Endodermal cell (in vitro differentiated cells): Measurements from ENCODE around the gene SLC4A7. TPM values are rescaled to one million over a fixed set of nuclear protein-coding genes. Genes with fewer than 3 reads are reported as not detected.

Experiments used
- DNase-seq: peaks from one replicate; pipeline ENCODE4 v3.0.0-alpha.2; 2017
- H3K27ac ChIP-seq: 2 replicates; pipeline ENCODE4 v1.5.1; 2013; ENCODE audit warnings: mild to moderate bottlenecking, low read depth, low read length, moderate library complexity
- H3K27me3 ChIP-seq: 2 replicates; pipeline ENCODE4 v1.6.1; 2013; ENCODE audit warnings: mild to moderate bottlenecking, low read length, moderate library complexity; ENCODE audit not compliant: insufficient read depth, control insufficient read depth, poor library complexity, severe bottlenecking
- H3K36me3 ChIP-seq: 2 replicates; pipeline ENCODE4 v1.7.0; 2013; ENCODE audit warnings: mild to moderate bottlenecking, low read length, moderate library complexity; ENCODE audit not compliant: control insufficient read depth, insufficient read depth
- H3K4me1 ChIP-seq: one replicate; pipeline ENCODE4 v1.7.0; 2013; ENCODE audit warnings: low read length; ENCODE audit not compliant: control insufficient read depth, insufficient read depth
- H3K4me3 ChIP-seq: 2 replicates; pipeline ENCODE4 v1.5.1; 2013; ENCODE audit warnings: mild to moderate bottlenecking, low read length, moderate library complexity
- H3K9ac ChIP-seq: 2 replicates; pipeline ENCODE4 v1.6.1; 2013; ENCODE audit warnings: mild to moderate bottlenecking, low read length, moderate library complexity; ENCODE audit not compliant: poor library complexity, severe bottlenecking; ENCODE audit errors: extremely low read depth
- H3K9me3 ChIP-seq: 2 replicates; pipeline ENCODE4 v1.6.1; 2013; ENCODE audit warnings: mild to moderate bottlenecking, low read length, moderate library complexity; ENCODE audit not compliant: control insufficient read depth
- H3K27ac Mint-ChIP-seq: 2 replicates; pipeline ENCODE4 v1.8.0; 2020; ENCODE audit warnings: mixed read lengths
- H3K27me3 Mint-ChIP-seq: 2 replicates; pipeline ENCODE4 v1.8.0; 2021; ENCODE audit warnings: mild to moderate bottlenecking, mixed read lengths; ENCODE audit not compliant: insufficient read depth
- H3K36me3 Mint-ChIP-seq: 2 replicates; pipeline ENCODE4 v1.8.0; 2020; ENCODE audit warnings: low read depth, mixed read lengths
- H3K4me1 Mint-ChIP-seq: 2 replicates; pipeline ENCODE4 v1.8.0; 2020; ENCODE audit warnings: mixed read lengths
- H3K4me3 Mint-ChIP-seq: 2 replicates; pipeline ENCODE4 v1.8.0; 2020; ENCODE audit warnings: mild to moderate bottlenecking, moderate library complexity, mixed read lengths
- H3K9me3 Mint-ChIP-seq: 2 replicates; pipeline ENCODE4 v1.8.0; 2020; ENCODE audit warnings: mild to moderate bottlenecking, mixed read lengths
- CTCF ChIP-seq: fragments of 200-600 bp; sonication (generic); conservative IDR thresholded peaks from 2 replicates; pipeline ENCODE4 v1.5.0; 2021; ENCODE audit warnings: antibody characterized with exemption, mild to moderate bottlenecking
- WGBS, 2 experiments: methylation state at CpG; one replicate each; pipeline versions ENCODE4 v1.1.5 to v1.1.7; 2013; ENCODE audit warnings: missing lambda C conversion rate in 2 of 2, mixed read lengths in 1 of 2; ENCODE audit not compliant: insufficient coverage in 1 of 2, insufficient read length in 1 of 2; 5-methylcytosine and 5-hydroxymethylcytosine counted together
- total RNA-seq, 2 donors: library from RNA; stranded (reverse); fragmentation: NEBNext Ultra II Directional in 1 of 2; extraction: Animal tissue kit (Norgen Biotek cat#: 25700) in 1 of 2; gene quantifications; 2 replicates in 1 of 2; 3 replicates in 1 of 2; pipeline ENCODE4 v1.2.1, GENCODE V29; 2021

Gene SLC4A7
- total RNA-seq, 2 donors from 2014 or later, result 58.4 to 83.8 TPM

GRCh38 chr3:27384191-27384590 lies 100.0 kb downstream of the SLC4A7 start:
- no peak for DNase-seq
- Histone ChIP-seq H3K27ac (no peak overlapping the region), H3K9ac (no peak overlapping the region), H3K36me3 (peaks cover 86% of the 10 kb centered on the region), H3K4me1 (no peaks in the 10 kb centered on the region), H3K4me3 (no peak overlapping the region), H3K9me3 (no peaks in the 10 kb centered on the region), H3K27me3 (no peaks in the 10 kb centered on the region)
- no CpG with 5 or more reads among the region's 1 CpG for WGBS, 2 experiments
- Mint-ChIP-seq H3K4me1 (peaks cover 1% of the 10 kb centered on the region), H3K27ac (no peak overlapping the region), H3K9me3 (no peaks in the 10 kb centered on the region), H3K36me3 (peaks cover 37% of the 10 kb centered on the region), H3K4me3 (no peak overlapping the region), H3K27me3 (no peaks in the 10 kb centered on the region)
- no peak for TF ChIP-seq CTCF

- DNase-seq, result no peak
- Histone ChIP-seq H3K4me1 (no peaks in the 10 kb centered on the region), H3K27ac (no peak overlapping the region), H3K9ac (no peak overlapping the region), H3K27me3 (no peaks in the 10 kb centered on the region), H3K36me3 (peaks cover 80% of the 10 kb centered on the region), H3K9me3 (no peaks in the 10 kb centered on the region), H3K4me3 (no peak overlapping the region)
- Mint-ChIP-seq H3K4me1 (no peaks in the 10 kb centered on the region), H3K36me3 (peaks cover 36% of the 10 kb centered on the region), H3K27ac (no peak overlapping the region), H3K9me3 (no peaks in the 10 kb centered on the region), H3K4me3 (no peak overlapping the region), H3K27me3 (no peaks in the 10 kb centered on the region)
- 87 to 95% methylated on average over 2 to 3 of the region's 3 CpGs for WGBS, 2 experiments
- TF ChIP-seq CTCF, result no peak
Observed at GRCh38 chr3:27380433-27381357, 103.5 kb downstream of the SLC4A7 start.

GRCh38 chr3:27378331-27378730 lies 105.9 kb downstream of the SLC4A7 start:
- Histone ChIP-seq H3K27ac (no peak overlapping the region), H3K27me3 (no peaks in the 10 kb centered on the region), H3K9me3 (no peaks in the 10 kb centered on the region), H3K4me1 (no peaks in the 10 kb centered on the region), H3K4me3 (no peak overlapping the region), H3K36me3 (peaks cover 62% of the 10 kb centered on the region), H3K9ac (no peak overlapping the region)
- no peak for TF ChIP-seq CTCF
- DNase-seq, result no peak
- Mint-ChIP-seq H3K9me3 (no peaks in the 10 kb centered on the region), H3K4me1 (no peaks in the 10 kb centered on the region), H3K27me3 (no peaks in the 10 kb centered on the region), H3K27ac (no peak overlapping the region), H3K36me3 (peaks cover 24% of the 10 kb centered on the region), H3K4me3 (no peak overlapping the region)
